CD14-positive monocyte (primary cell): ENCODE data around the gene NCOA6. TPM values are rescaled to one million over a fixed set of nuclear protein-coding genes. Genes with fewer than 3 reads are reported as not detected.

Source experiments
- DNase-seq, 3 donors: peaks; one replicate each; pipeline ENCODE4 v3.0.0-alpha.2; 2011 to 2022
- H2AFZ ChIP-seq: 2 replicates; pipeline ENCODE4 v1.6.0; 2012; ENCODE audit warnings: mild to moderate bottlenecking, low read depth, low read length, inconsistent platforms; ENCODE audit not compliant: insufficient read depth, poor library complexity, severe bottlenecking
- H3K27ac ChIP-seq, 2 donors: 1 replicate in 1 of 2; 2 replicates in 1 of 2; pipeline ENCODE4 v1.5.1; 2012 to 2013; ENCODE audit warnings: low read length in 2 of 2, control low read depth in 1 of 2, inconsistent platforms in 1 of 2, low read depth in 1 of 2, mild to moderate bottlenecking in 1 of 2
- H3K27me3 ChIP-seq, 2 donors: one replicate each; pipeline versions ENCODE4 v1.6.0 to v1.6.1; 2011 to 2013; ENCODE audit warnings: low read length in 2 of 2; ENCODE audit not compliant: control insufficient read depth in 2 of 2, insufficient read depth in 2 of 2
- H3K36me3 ChIP-seq, 2 donors: replicated peaks in 1 of 2; 1 replicate in 1 of 2; 2 replicates in 1 of 2; pipeline versions ENCODE4 v1.5.1 to v1.6.1; 2012 to 2013; ENCODE audit warnings: low read length in 2 of 2, control low read depth in 1 of 2, inconsistent platforms in 1 of 2, mild to moderate bottlenecking in 1 of 2; ENCODE audit not compliant: insufficient read depth in 2 of 2, control insufficient read depth in 1 of 2
- H3K4me1 ChIP-seq, 2 donors: 1 replicate in 1 of 2; 2 replicates in 1 of 2; pipeline versions ENCODE4 v1.5.1 to v1.6.1; 2012 to 2013; ENCODE audit warnings: low read length in 2 of 2, control low read depth in 1 of 2, inconsistent platforms in 1 of 2, mild to moderate bottlenecking in 1 of 2, moderate library complexity in 1 of 2; ENCODE audit not compliant: insufficient read depth in 2 of 2, control insufficient read depth in 1 of 2
- H3K4me2 ChIP-seq: replicated peaks from 2 replicates; pipeline ENCODE3; 2012; ENCODE audit warnings: low read length, moderate library complexity, mild to moderate bottlenecking; ENCODE audit not compliant: poor library complexity, severe bottlenecking; ENCODE audit errors: extremely low read depth
- H3K4me3 ChIP-seq, 3 experiments: fragments of 200-600 bp in 1 of 3; sonication (generic) in 1 of 3; replicated peaks in 1 of 3; 1 replicate in 2 of 3; 2 replicates in 1 of 3; pipeline ENCODE4 v1.5.1; 2011 to 2013; ENCODE audit warnings: low read length in 3 of 3, mild to moderate bottlenecking in 3 of 3, control low read depth in 2 of 3, low read depth in 2 of 3, inconsistent platforms in 1 of 3, moderate library complexity in 1 of 3
- H3K79me2 ChIP-seq: 2 replicates; pipeline ENCODE4 v1.6.0; 2012; ENCODE audit warnings: mild to moderate bottlenecking, control low read depth, inconsistent platforms, low read length, moderate library complexity; ENCODE audit not compliant: insufficient read depth
- H3K9ac ChIP-seq: 2 replicates; pipeline ENCODE4 v1.6.0; 2017; ENCODE audit warnings: low read length, mild to moderate bottlenecking; ENCODE audit not compliant: insufficient read depth, poor library complexity, severe bottlenecking
- H3K9me3 ChIP-seq, 2 donors: replicated peaks in 1 of 2; 1 replicate in 1 of 2; 2 replicates in 1 of 2; pipeline versions ENCODE4 v1.5.1 to v1.6.1; 2012 to 2013; ENCODE audit warnings: low read length in 2 of 2, control low read depth in 1 of 2; ENCODE audit not compliant: control insufficient read depth in 1 of 2, insufficient read depth in 1 of 2
- H4K20me1 ChIP-seq: 2 replicates; pipeline ENCODE4 v1.6.0; 2012; ENCODE audit warnings: mild to moderate bottlenecking, low read length, control low read depth, moderate library complexity; ENCODE audit not compliant: insufficient read depth
- H3K27ac Mint-ChIP-seq, 7 donors: one replicate each; pipeline ENCODE4 v1.8.0; 2020; ENCODE audit warnings: mild to moderate bottlenecking in 7 of 7, mixed read lengths in 7 of 7, moderate library complexity in 6 of 7, inconsistent platforms in 2 of 7
- H3K27me3 Mint-ChIP-seq, 3 donors: one replicate each; pipeline ENCODE4 v1.8.0; 2021 to 2022; ENCODE audit warnings: low read depth in 3 of 3, mild to moderate bottlenecking in 3 of 3, mixed read lengths in 3 of 3, moderate library complexity in 3 of 3, inconsistent platforms in 1 of 3
- H3K36me3 Mint-ChIP-seq, 2 donors: one replicate each; pipeline ENCODE4 v1.8.0; 2020; ENCODE audit warnings: mixed read lengths in 2 of 2, inconsistent platforms in 1 of 2, mild to moderate bottlenecking in 1 of 2
- H3K4me1 Mint-ChIP-seq: one replicate; pipeline ENCODE4 v1.8.0; 2020; ENCODE audit warnings: mild to moderate bottlenecking, mixed read lengths
- H3K4me3 Mint-ChIP-seq, 2 donors: one replicate each; pipeline ENCODE4 v1.8.0; 2020; ENCODE audit warnings: mild to moderate bottlenecking in 2 of 2, mixed read lengths in 2 of 2, moderate library complexity in 1 of 2
- H3K9me3 Mint-ChIP-seq, 7 donors: one replicate each; pipeline ENCODE4 v1.8.0; 2020 to 2022; ENCODE audit warnings: mixed read lengths in 7 of 7, mild to moderate bottlenecking in 6 of 7, moderate library complexity in 6 of 7, inconsistent platforms in 2 of 7
- WGBS: methylation state at CpG from one replicate; pipeline ENCODE4 v1.1.5; 2013; ENCODE audit warnings: missing lambda C conversion rate; ENCODE audit not compliant: insufficient coverage; 5-methylcytosine and 5-hydroxymethylcytosine counted together
- intact Hi-C, 2 donors: fragments of 100-400 bp; cut with micrococcal nuclease; formaldehyde crosslinking; loops; one replicate each; pipeline versions ENCODE4 v1.15.0 to v1.15.1; 2023
- polyA plus RNA-seq, 3 donors: library from polyadenylated mRNA; depleted of rRNA in 1 of 3; unstranded in 2 of 3; stranded (reverse) in 1 of 3; fragments of 300-500 nt in 2 of 3; fragments of >200 nt in 1 of 3; fragmentation: Illumina TruSeq in 2 of 3; gene quantifications; 1 replicate in 2 of 3; 2 replicates in 1 of 3; pipeline ENCODE4 v1.2.3, GENCODE V29; 2012 to 2021
- TF ChIP-seq, protein P1 (sequence below): fragments of 200-600 bp; IDR thresholded peaks from one replicate; pipeline ENCODE4 v1.8.0; 2022; ENCODE audit warnings: antibody characterized with exemption, mild to moderate bottlenecking

NCOA6 gene
- polyA plus RNA-seq, 3 donors: 2.8 to 19.0 (median 3.9) TPM

- Histone ChIP-seq H2AFZ (no peak overlapping the region), H3K36me3 (no peaks in the 10 kb centered on the region), H3K4me2 (no peak overlapping the region), H3K27ac (no peak overlapping the region), H3K4me3 (no peak overlapping the region), H3K9ac (no peak overlapping the region), H3K27me3 (no peaks in the 10 kb centered on the region), H3K79me2 (peaks cover 11% of the 10 kb centered on the region), H3K9me3 (no peaks in the 10 kb centered on the region), H3K4me1 (peaks cover 22 to 24% of the 10 kb centered on the region in 2 donors), H4K20me1 (peaks cover 6% of the 10 kb centered on the region)
- WGBS: 100% methylated on average over 1 of the region's 3 CpGs
- no peak for DNase-seq
- no peak overlapping the region for H3K27ac Mint-ChIP-seq
- H3K4me1 Mint-ChIP-seq: peaks cover 19% of the 10 kb centered on the region
- TF ChIP-seq, protein P1, sequence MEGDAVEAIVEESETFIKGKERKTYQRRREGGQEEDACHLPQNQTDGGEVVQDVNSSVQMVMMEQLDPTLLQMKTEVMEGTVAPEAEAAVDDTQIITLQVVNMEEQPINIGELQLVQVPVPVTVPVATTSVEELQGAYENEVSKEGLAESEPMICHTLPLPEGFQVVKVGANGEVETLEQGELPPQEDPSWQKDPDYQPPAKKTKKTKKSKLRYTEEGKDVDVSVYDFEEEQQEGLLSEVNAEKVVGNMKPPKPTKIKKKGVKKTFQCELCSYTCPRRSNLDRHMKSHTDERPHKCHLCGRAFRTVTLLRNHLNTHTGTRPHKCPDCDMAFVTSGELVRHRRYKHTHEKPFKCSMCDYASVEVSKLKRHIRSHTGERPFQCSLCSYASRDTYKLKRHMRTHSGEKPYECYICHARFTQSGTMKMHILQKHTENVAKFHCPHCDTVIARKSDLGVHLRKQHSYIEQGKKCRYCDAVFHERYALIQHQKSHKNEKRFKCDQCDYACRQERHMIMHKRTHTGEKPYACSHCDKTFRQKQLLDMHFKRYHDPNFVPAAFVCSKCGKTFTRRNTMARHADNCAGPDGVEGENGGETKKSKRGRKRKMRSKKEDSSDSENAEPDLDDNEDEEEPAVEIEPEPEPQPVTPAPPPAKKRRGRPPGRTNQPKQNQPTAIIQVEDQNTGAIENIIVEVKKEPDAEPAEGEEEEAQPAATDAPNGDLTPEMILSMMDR: no peak
- peaks cover 2 to 5% (median 3%) of the 10 kb centered on the region in 3 donors for H3K27me3 Mint-ChIP-seq
- H3K4me3 Mint-ChIP-seq: no peak overlapping the region
- no peaks in the 10 kb centered on the region for H3K36me3 Mint-ChIP-seq
- intact Hi-C loops: loop anchor here in 1 of 2 donors (5.0 kb wide), 1 partner anchor 128 kb away; the partner anchor contains the start of genes GSS and MYH7B
- peaks cover 0 to 3% (median 0%) of the 10 kb centered on the region in 7 donors for H3K9me3 Mint-ChIP-seq
Observed at GRCh38 chr20:34829191-34829590, 3.7 kb upstream of the NCOA6 start.

DNA sequence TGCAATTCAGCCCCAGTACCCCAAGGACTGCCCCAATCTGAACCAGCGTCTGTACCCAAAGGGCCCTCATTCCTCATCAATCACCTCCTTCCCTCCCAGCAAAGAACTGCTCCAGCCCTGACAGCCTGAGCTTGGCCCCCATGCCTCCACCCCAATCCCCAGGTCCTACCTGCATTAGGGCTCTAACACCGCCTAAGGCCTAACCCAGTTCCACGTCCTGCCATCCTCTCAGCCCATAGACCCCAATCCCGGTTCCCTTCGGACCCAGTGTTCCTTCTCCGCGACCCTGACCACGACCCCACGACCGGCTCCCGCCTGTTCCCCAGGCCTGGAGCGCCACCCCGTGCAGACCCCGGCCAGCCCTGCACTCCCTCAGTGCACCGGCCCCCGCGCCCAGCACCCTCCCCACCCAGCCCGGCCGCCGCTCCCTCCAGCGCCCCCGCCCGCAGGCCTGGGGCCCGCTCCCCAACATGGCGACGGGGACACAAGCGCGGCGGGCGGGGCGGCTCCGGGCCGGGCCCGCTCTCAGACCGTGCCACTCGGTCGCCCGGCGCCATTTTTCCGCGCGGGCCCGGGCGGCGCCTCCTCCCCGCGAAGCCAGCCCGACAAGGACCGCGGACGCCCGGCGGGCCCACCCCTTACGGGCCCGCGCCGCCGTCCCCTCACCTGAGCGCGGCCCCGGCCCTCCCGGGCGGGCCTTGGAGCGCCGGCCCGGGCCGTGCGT, 483 bp downstream of the NCOA6 start:
- Mint-ChIP-seq H3K27me3 (peaks cover 1 to 5% (median 2%) of the 10 kb centered on the region in 3 donors), H3K4me3 (peak overlapping the region; percentile 96 to 99), H3K36me3 (peaks cover 6 to 9% of the 10 kb centered on the region in 2 donors), H3K9me3 (peaks cover 0 to 3% (median 0%) of the 10 kb centered on the region in 7 donors), H3K27ac (peak overlapping the region; percentile 89 to 96 (median 93)), H3K4me1 (peaks cover 39% of the 10 kb centered on the region)
- Histone ChIP-seq H3K27me3 (no peaks in the 10 kb centered on the region), H3K27ac (peak overlapping the region; percentile 71 to 87), H4K20me1 (peaks cover 48% of the 10 kb centered on the region), H3K4me2 (peak overlapping the region; percentile 94), H3K9ac (peak overlapping the region; percentile 85), H3K4me3 (peak overlapping the region; percentile 93 to 97 (median 95)), H3K36me3 (peaks cover 0 to 5% of the 10 kb centered on the region in 2 donors), H2AFZ (peak overlapping the region; percentile 86), H3K4me1 (peaks cover 18 to 21% of the 10 kb centered on the region in 2 donors), H3K79me2 (peaks cover 54% of the 10 kb centered on the region), H3K9me3 (no peaks in the 10 kb centered on the region)
- DNase-seq: peak; percentile 49 to 58 (median 54)
- intact Hi-C loops: loop anchor here in 1 of 2 donors (5.0 kb wide), 1 partner anchor 132 kb away; the partner anchor contains the start of genes GSS and MYH7B
- under 1% methylated on average over 65 of the region's 68 CpGs for WGBS
- TF ChIP-seq, protein P1: no peak
